Measurements from ENCODE around the gene PLD1.
"Not testable (repeated sequence)": the region's sequence is repeated elsewhere in the genome, so short reads cannot be mapped to it uniquely, and the experiment has no call there.

The PLD1 gene

GRCh38 chr3:171732756-171733155 lies 77.5 kb downstream of the PLD1 start:
- no peak for DNase-seq

- DNase-seq = no peak
These were observed 78.6 kb downstream of the PLD1 start for GRCh38 chr3:171731691-171732090.

GRCh38 chr3:171729452-171730334 lies 80.6 kb downstream of the PLD1 start:
- DNase-seq = no peak

- no peak for DNase-seq
These were observed 83.0 kb downstream of the PLD1 start for GRCh38 chr3:171727288-171727687.

- no peak for DNase-seq
These were observed 91.6 kb downstream of the PLD1 start for GRCh38 chr3:171718493-171719185.

GRCh38 chr3:171715155-171715554 lies 95.1 kb downstream of the PLD1 start:
- no peak for DNase-seq

- DNase-seq = no peak
These were observed 97.9 kb downstream of the PLD1 start for GRCh38 chr3:171712171-171712938.

- DNase-seq = no peak
These were observed 98.7 kb downstream of the PLD1 start for GRCh38 chr3:171711461-171712170.

GRCh38 chr3:171710359-171710758 lies 99.9 kb downstream of the PLD1 start:
- DNase-seq = no peak

- no peak for DNase-seq
These were observed 105.5 kb downstream of the PLD1 start for GRCh38 chr3:171704814-171705213.

GRCh38 chr3:171704002-171704401 lies 106.3 kb downstream of the PLD1 start:
- DNase-seq = no peak

GRCh38 chr3:171703144-171703543 lies 107.1 kb downstream of the PLD1 start:
- DNase-seq = no peak

GRCh38 chr3:171700653-171701052 lies 109.6 kb downstream of the PLD1 start:
- no peak for DNase-seq

- no peak for DNase-seq
These were observed 110.1 kb downstream of the PLD1 start for GRCh38 chr3:171700157-171700556.

GRCh38 chr3:171699601-171700000 lies 110.7 kb downstream of the PLD1 start:
- no peak for DNase-seq

- no peak for DNase-seq
These were observed 113.5 kb downstream of the PLD1 start for GRCh38 chr3:171696805-171697204.

- no peak for DNase-seq
These were observed 114.9 kb downstream of the PLD1 start for GRCh38 chr3:171695426-171695825.

GRCh38 chr3:171694888-171695287 lies 115.4 kb downstream of the PLD1 start:
- DNase-seq = no peak

- not testable (repeated sequence) for DNase-seq
These were observed 117.7 kb downstream of the PLD1 start for GRCh38 chr3:171692551-171692950.

GRCh38 chr3:171691485-171691884 lies 118.8 kb downstream of the PLD1 start:
- no peak for DNase-seq

GRCh38 chr3:171690281-171690680 lies 120.0 kb downstream of the PLD1 start:
- no peak for DNase-seq

- DNase-seq = no peak
These were observed 121.7 kb downstream of the PLD1 start for GRCh38 chr3:171688593-171688992.

GRCh38 chr3:171688002-171688401 lies 122.3 kb downstream of the PLD1 start:
- no peak for DNase-seq

Data from activated T-cell treated with anti-CD3 and anti-CD28 coated beads for 4 hours (primary cell).